HG03457 (cell line): ENCODE data around the gene ALDH1A1.
"Not testable (repeated sequence)": the region's sequence is repeated elsewhere in the genome, so short reads cannot be mapped to it uniquely, and the experiment has no call there.

Experiments used
- ATAC-seq: cut with Tn5 transposase; IDR thresholded peaks from one replicate; pipeline ENCODE4 v1.9.1; 2021; ENCODE audit warnings: moderate number of reproducible peaks; ENCODE audit not compliant: unreplicated experiment

ALDH1A1 gene

GRCh38 chr9:72862788-72863187, 90.1 kb downstream of the ALDH1A1 start:
- not testable (repeated sequence) for ATAC-seq

GRCh38 chr9:72858089-72858912, 94.6 kb downstream of the ALDH1A1 start:
- no peak for ATAC-seq

DNA sequence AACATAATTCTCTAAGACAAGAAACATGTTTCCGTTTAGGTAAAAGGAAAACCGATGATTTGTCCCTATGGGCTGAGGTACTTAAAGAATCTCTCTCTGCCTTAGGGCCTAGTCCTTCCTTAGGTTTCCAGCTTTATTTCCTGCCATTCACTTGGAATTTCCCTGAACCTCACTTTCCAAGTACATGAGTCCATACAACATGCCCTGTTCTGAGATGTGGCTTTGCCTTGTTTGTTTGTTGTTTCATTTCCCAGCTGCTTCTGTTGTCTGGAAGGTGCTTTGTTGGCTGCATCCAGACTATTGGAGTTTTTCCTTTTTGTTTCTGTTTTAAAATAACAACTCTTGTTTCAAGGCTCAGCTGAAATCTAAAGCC, 95.2 kb downstream of the ALDH1A1 start:
- no peak for ATAC-seq

GRCh38 chr9:72856972-72857623, 95.8 kb downstream of the ALDH1A1 start:
- ATAC-seq: no peak

DNA sequence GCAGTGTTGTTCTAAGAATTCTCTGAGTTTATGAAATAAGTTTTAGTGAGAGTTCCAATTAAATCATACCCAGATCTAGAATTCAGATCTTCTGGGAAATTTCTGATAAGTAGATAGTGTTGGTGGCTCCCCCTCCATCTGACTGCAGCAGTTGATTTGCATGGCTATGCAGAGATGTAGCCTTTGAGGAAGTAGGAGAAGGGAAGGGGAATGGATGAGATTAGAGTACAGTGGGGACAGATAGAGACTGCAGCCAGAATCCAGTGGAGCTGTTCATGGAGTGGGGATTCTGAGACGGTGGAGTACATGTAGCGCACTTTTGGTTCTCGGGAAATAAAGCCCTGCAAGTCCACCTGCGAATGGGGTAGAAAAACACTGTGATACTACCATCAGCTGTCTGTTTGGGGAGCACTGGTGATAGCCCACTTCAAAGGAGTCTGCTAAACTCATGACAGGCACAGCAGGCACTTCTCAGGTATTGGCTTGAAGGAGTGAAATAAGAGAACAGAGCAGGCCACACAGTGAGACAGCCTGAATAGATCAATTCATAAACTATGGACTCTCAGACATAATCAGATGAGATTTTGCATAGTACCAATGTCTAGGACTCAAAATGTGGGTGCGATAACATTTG, 96.8 kb downstream of the ALDH1A1 start:
- no peak for ATAC-seq

- ATAC-seq: no peak
These were observed 97.5 kb downstream of the ALDH1A1 start for GRCh38 chr9:72855321-72855720.
